ENCODE results near the gene TTC34.

DNA sequence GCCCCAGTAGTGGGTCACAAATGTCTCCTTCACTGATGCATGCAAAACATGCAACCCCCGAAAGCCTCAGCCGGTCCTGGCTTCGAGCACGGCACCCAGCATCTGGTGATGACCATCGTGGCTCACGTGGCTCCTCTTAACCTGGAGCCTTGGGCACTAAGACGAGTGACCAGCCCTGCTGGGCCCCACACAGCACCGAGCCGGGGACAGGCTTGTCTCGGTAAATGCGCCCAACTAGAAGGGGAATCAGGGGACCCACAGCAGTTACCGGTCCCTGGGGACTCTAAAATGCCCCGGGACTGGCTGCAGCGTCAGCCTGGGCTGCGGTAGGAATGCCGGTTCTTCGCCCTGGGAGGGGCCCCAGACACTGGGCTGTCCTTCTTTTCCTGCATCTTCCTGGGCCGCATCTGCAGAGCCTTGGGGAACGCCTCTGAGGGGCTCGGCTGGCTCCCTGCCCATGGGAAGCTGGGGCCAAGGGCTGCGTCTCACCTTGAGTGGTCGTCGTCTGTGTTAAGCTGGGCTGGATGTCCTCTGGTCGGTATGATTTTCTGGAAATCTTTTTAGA, 13.1 kb upstream of the TTC34 start:
- TF ChIP-seq, protein P1, sequence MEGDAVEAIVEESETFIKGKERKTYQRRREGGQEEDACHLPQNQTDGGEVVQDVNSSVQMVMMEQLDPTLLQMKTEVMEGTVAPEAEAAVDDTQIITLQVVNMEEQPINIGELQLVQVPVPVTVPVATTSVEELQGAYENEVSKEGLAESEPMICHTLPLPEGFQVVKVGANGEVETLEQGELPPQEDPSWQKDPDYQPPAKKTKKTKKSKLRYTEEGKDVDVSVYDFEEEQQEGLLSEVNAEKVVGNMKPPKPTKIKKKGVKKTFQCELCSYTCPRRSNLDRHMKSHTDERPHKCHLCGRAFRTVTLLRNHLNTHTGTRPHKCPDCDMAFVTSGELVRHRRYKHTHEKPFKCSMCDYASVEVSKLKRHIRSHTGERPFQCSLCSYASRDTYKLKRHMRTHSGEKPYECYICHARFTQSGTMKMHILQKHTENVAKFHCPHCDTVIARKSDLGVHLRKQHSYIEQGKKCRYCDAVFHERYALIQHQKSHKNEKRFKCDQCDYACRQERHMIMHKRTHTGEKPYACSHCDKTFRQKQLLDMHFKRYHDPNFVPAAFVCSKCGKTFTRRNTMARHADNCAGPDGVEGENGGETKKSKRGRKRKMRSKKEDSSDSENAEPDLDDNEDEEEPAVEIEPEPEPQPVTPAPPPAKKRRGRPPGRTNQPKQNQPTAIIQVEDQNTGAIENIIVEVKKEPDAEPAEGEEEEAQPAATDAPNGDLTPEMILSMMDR (IDR thresholded peaks at IDR 0.05), result no peak
- TF ChIP-seq POLR2A (IDR thresholded peaks at IDR 0.05), result no peak
